HL-60 (cell line): ENCODE results near the gene MTMR6.

ENCODE experiments used
- POLR2AphosphoS5 ChIP-seq: IDR thresholded peaks from 2 replicates; pipeline ENCODE4 v1.6.1; 2012; ENCODE audit warnings: low read depth
- TF ChIP-seq, protein P1 (sequence below): IDR thresholded peaks from one replicate; pipeline ENCODE4 v1.5.1; 2011; ENCODE audit warnings: low read length, control low read depth, inconsistent platforms; ENCODE audit not compliant: insufficient read depth

DNA sequence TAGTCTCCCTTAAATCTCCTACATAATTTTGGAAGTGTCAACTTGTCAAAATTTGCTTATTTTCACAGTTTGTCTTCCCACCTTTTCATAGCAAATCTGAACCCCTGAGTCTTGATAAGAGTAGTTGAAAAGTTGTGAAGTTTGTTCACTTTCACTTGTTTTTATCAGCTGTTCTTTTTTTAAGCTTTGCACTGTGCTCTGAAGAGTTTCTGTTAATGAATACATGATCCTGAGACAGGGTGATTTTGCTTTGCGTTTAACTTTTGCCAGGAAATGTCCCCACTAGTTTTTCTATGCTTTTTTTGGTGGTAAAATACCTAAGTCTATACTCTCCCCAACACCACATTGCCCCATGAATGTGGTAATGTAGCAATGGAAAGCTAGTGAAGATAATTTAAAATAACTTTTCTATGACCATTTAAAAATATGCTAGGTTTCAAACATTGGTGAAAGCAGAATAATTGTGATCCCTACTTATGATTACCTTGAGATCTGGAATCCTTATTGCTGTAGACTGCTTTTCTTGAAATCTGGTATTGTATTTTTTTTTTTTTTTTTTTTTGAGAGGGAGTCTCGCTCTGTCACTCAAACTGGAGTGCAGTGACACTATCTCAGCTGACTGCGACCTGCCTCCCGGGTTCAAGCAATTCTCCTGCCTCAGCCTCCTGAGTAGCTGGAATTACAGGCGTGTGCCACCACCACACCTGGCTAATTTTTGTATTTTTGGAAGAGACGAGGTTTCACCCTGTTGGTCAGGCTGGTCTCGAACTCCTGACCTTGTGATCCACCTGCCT, 19.6 kb upstream of the MTMR6 start:
- TF ChIP-seq, protein P1, sequence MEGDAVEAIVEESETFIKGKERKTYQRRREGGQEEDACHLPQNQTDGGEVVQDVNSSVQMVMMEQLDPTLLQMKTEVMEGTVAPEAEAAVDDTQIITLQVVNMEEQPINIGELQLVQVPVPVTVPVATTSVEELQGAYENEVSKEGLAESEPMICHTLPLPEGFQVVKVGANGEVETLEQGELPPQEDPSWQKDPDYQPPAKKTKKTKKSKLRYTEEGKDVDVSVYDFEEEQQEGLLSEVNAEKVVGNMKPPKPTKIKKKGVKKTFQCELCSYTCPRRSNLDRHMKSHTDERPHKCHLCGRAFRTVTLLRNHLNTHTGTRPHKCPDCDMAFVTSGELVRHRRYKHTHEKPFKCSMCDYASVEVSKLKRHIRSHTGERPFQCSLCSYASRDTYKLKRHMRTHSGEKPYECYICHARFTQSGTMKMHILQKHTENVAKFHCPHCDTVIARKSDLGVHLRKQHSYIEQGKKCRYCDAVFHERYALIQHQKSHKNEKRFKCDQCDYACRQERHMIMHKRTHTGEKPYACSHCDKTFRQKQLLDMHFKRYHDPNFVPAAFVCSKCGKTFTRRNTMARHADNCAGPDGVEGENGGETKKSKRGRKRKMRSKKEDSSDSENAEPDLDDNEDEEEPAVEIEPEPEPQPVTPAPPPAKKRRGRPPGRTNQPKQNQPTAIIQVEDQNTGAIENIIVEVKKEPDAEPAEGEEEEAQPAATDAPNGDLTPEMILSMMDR: no peak
- no peak for TF ChIP-seq POLR2AphosphoS5
